GM12865 (cell line): ENCODE data around the gene C17orf113.

Experiments used
- DNase-seq: peaks from one replicate; pipeline ENCODE4 v3.0.0; 2010; ENCODE audit warnings: low read depth
- H3K4me3 ChIP-seq: 2 replicates; pipeline ENCODE4 v1.5.1; 2011; ENCODE audit warnings: mild to moderate bottlenecking, low read depth, low read length, control low read depth
- TF ChIP-seq, protein P1 (sequence below): IDR thresholded peaks from 2 replicates; pipeline ENCODE4 v1.5.1; 2011; ENCODE audit warnings: low read length, control low read depth, low read depth, inconsistent platforms; ENCODE audit not compliant: insufficient read depth; ENCODE audit errors: missing control alignments

The C17orf113 gene

GRCh38 chr17:42000413-42001133 is 49.8 kb downstream of the C17orf113 start:
- no peak for DNase-seq
- no peak overlapping the region for H3K4me3 ChIP-seq
- TF ChIP-seq, protein P1, sequence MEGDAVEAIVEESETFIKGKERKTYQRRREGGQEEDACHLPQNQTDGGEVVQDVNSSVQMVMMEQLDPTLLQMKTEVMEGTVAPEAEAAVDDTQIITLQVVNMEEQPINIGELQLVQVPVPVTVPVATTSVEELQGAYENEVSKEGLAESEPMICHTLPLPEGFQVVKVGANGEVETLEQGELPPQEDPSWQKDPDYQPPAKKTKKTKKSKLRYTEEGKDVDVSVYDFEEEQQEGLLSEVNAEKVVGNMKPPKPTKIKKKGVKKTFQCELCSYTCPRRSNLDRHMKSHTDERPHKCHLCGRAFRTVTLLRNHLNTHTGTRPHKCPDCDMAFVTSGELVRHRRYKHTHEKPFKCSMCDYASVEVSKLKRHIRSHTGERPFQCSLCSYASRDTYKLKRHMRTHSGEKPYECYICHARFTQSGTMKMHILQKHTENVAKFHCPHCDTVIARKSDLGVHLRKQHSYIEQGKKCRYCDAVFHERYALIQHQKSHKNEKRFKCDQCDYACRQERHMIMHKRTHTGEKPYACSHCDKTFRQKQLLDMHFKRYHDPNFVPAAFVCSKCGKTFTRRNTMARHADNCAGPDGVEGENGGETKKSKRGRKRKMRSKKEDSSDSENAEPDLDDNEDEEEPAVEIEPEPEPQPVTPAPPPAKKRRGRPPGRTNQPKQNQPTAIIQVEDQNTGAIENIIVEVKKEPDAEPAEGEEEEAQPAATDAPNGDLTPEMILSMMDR: no peak

GRCh38 chr17:41998497-41998896 is 51.9 kb downstream of the C17orf113 start:
- DNase-seq: no peak
- H3K4me3 ChIP-seq: no peak overlapping the region
- TF ChIP-seq, protein P1: no peak

- no peak overlapping the region for H3K4me3 ChIP-seq
- TF ChIP-seq, protein P1: no peak
- no peak for DNase-seq
Observed at GRCh38 chr17:41996855-41997164, 53.6 kb downstream of the C17orf113 start.

- no peak overlapping the region for H3K4me3 ChIP-seq
- no peak for DNase-seq
- TF ChIP-seq, protein P1: no peak
Observed at GRCh38 chr17:41992576-41992975, 57.8 kb downstream of the C17orf113 start.

DNA sequence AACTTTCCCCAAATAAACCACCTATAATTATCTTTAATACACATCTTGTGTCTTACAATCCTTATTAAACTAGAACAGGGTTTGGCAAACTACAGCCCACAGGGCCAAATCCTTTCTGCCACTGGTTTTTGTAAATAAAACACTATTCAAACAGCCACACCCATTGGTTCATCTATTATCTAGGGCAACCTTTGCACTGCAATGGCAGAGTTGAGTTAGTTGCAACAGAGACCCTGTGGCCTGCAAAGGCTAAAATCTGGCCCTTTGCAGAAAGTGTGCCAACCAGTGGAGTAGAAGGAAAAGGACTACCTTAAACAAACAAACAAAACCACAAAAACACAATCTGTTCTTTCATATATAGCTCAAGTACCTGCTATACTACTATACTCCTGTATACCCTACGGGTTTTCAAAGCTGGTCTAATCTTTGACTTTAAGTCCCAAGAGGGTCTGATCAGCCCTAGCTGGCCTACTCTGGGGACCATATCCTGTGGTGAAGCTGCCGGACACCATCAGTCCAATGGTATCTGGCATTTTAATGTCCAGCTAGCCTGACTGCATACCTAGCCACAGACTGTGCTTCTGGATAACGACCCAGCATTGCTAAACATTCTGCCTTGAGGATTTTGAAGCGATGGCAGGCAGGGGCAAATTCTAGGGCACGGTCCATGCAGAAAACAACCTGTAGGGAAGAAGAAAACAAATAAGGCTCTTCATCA is 60.5 kb downstream of the C17orf113 start:
- TF ChIP-seq, protein P1: no peak
- DNase-seq: no peak
- no peak overlapping the region for H3K4me3 ChIP-seq

GRCh38 chr17:41988418-41988817 is 62.0 kb downstream of the C17orf113 start:
- no peak overlapping the region for H3K4me3 ChIP-seq
- no peak for DNase-seq
- TF ChIP-seq, protein P1: no peak
